Measurements from ENCODE around the gene CATSPERE.

- TF ChIP-seq POLR2A (IDR thresholded peaks at IDR 0.05; ENCODE audit: low read depth, low read length) (no peak), POLR2AphosphoS5 (IDR thresholded peaks at IDR 0.05; ENCODE audit: insufficient read depth, low read depth, low read length) (no peak), FOS (IDR thresholded peaks at IDR 0.05; ENCODE audit: borderline replicate concordance, insufficient read depth, low read length) (no peak), EZH2 (IDR thresholded peaks at IDR 0.05; ENCODE audit: borderline replicate concordance, low read depth, low read length, severe bottlenecking) (no peak), CTCF (IDR thresholded peaks at IDR 0.05; ENCODE audit: extremely low read depth in 1 of 2, insufficient read depth in 1 of 2, low read depth in 1 of 2, low read length in 2 of 2) (no peak)
Measured at GRCh38 chr1:244448279-244449036, 12.6 kb upstream of the CATSPERE start.

All from endothelial cell of umbilical vein (primary cell).